Measurements from ENCODE around the gene PTPN1. TPM values are rescaled to one million over a fixed set of nuclear protein-coding genes. Genes with fewer than 3 reads are reported as not detected.

PTPN1 gene
- total and polyA plus RNA-seq, 2 donors (not counting 3 experiments of a cell fraction or from before 2014, with no cell fraction given) = 41.1 to 64.3 TPM

DNA sequence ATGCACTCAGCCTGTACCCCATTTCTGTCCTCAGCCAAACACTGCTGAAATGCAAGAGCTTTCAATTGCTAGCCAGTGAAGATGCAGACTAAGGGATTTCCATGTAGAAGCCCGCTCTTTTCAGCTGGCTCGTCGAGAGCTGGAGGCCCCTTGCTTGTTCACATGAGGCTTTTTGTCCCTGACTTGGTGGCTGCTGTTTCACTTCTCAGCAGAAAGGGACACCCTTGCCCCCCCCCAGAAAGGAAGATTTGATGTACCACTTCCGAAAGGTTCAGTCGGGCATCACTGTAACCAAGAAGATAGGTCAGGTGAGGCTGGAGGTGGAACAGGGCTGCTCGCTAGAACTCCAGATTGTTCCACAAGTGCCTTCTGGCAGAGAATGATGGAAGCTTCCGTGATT lies 23.3 kb downstream of the PTPN1 start:
- H3K27ac ChIP-seq (ENCODE audit: insufficient read depth, low read depth, low read length) = no peak overlapping the region
- no peaks in the 10 kb centered on the region for H3K9me3 ChIP-seq (replicated peaks; ENCODE audit: control insufficient read depth, insufficient read depth, low read length)
- H3K79me2 ChIP-seq (ENCODE audit: control insufficient read depth, insufficient read depth, low read length) = peaks cover 95% of the 10 kb centered on the region
- FAIRE-seq (no peak), DNase-seq (ENCODE audit: low read depth, low spot score) (no peak)
- H3K4me1 ChIP-seq (ENCODE audit: control insufficient read depth, extremely low read depth, insufficient read depth, low read length) = peaks cover 17% of the 10 kb centered on the region
- TF ChIP-seq, protein P1, sequence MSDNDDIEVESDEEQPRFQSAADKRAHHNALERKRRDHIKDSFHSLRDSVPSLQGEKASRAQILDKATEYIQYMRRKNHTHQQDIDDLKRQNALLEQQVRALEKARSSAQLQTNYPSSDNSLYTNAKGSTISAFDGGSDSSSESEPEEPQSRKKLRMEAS (IDR thresholded peaks at IDR 0.05; ENCODE audit: insufficient read depth, insufficient read length) = no peak
- TF ChIP-seq POLR2AphosphoS5 (IDR thresholded peaks at IDR 0.05; ENCODE audit: insufficient read depth, low read depth, low read length) (no peak), GATA2 (IDR thresholded peaks at IDR 0.05; ENCODE audit: insufficient read depth, insufficient read length, low read depth, low read length) (no peak), FOS (IDR thresholded peaks at IDR 0.05; ENCODE audit: borderline replicate concordance, insufficient read depth, low read length) (no peak), EZH2 (IDR thresholded peaks at IDR 0.05; ENCODE audit: borderline replicate concordance, low read depth, low read length, severe bottlenecking) (no peak), POLR2A (IDR thresholded peaks at IDR 0.05; ENCODE audit: low read depth, low read length) (no peak), MYC (IDR thresholded peaks at IDR 0.05; ENCODE audit: low read depth, low read length) (no peak), JUN (IDR thresholded peaks at IDR 0.05; ENCODE audit: borderline replicate concordance, insufficient read depth, insufficient read length, low read depth) (no peak)
- TF ChIP-seq, protein P2, sequence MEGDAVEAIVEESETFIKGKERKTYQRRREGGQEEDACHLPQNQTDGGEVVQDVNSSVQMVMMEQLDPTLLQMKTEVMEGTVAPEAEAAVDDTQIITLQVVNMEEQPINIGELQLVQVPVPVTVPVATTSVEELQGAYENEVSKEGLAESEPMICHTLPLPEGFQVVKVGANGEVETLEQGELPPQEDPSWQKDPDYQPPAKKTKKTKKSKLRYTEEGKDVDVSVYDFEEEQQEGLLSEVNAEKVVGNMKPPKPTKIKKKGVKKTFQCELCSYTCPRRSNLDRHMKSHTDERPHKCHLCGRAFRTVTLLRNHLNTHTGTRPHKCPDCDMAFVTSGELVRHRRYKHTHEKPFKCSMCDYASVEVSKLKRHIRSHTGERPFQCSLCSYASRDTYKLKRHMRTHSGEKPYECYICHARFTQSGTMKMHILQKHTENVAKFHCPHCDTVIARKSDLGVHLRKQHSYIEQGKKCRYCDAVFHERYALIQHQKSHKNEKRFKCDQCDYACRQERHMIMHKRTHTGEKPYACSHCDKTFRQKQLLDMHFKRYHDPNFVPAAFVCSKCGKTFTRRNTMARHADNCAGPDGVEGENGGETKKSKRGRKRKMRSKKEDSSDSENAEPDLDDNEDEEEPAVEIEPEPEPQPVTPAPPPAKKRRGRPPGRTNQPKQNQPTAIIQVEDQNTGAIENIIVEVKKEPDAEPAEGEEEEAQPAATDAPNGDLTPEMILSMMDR (IDR thresholded peaks at IDR 0.05; ENCODE audit: extremely low read depth in 1 of 2, insufficient read depth in 1 of 2, low read depth in 1 of 2, low read length in 2 of 2) = no peak
- ChIA-PET CTCF (interaction anchor here (0.8 to 2.0 kb wide), 4 partner anchors 8 to 37 kb away, joined by 3 to 10 read pairs (median 3); no protein-coding TSS in a partner anchor), POLR2A (no interaction called here)
- no TSS peak for BruUV-seq (replicated peaks)
- H3K4me3 ChIP-seq (replicated peaks in 1 of 3; ENCODE audit: insufficient read depth in 1 of 3, low read depth in 1 of 3, low read length in 3 of 3) = no peak overlapping the region
- intact Hi-C loops (cut with micrococcal nuclease) = no loop called here
- H3K4me2 ChIP-seq (ENCODE audit: insufficient read depth, low read length) = no peak overlapping the region
- dilution Hi-C loops (cut with MboI; ENCODE audit: extremely low pct_ligation_motif_present, low sequenced_read_pairs) = no loop called here
- H3K27me3 ChIP-seq (ENCODE audit: control insufficient read depth in 2 of 2, insufficient read depth in 2 of 2, low read length in 2 of 2) = no peaks in the 10 kb centered on the region
- no peak overlapping the region for H3K9ac ChIP-seq (replicated peaks; ENCODE audit: extremely low read depth, insufficient read depth, low read length)
- H2AFZ ChIP-seq (ENCODE audit: low read depth, low read length) = no peak overlapping the region
- no peaks in the 10 kb centered on the region for H3K9me1 ChIP-seq (replicated peaks; ENCODE audit: control insufficient read depth, extremely low read depth, insufficient read depth, low read length)
- no peaks in the 10 kb centered on the region for H3K36me3 ChIP-seq (ENCODE audit: control insufficient read depth in 2 of 2, extremely low read depth in 1 of 2, insufficient read depth in 2 of 2, low read length in 2 of 2)
- no peaks in the 10 kb centered on the region for H4K20me1 ChIP-seq (replicated peaks; ENCODE audit: control insufficient read depth, extremely low read depth, insufficient read depth, low read length)

All from endothelial cell of umbilical vein (primary cell).